Stimulated activated CD8-positive, alpha-beta memory T cell treated with anti-CD3 and anti-CD28 coated beads, Interleukin-12 subunit alpha, Interleukin-12 subunit beta, amount 100 ng/mL, for 24 hours (primary cell): ENCODE measurements around the gene ZNF324B.
A peak's percentile ranks its signal among the peaks of the same experiment; 100 is the strongest.
"Not testable (repeated sequence)": the region's sequence is repeated elsewhere in the genome, so short reads cannot be mapped to it uniquely, and the experiment has no call there.

Source experiments
- DNase-seq: peaks from one replicate; pipeline ENCODE4 v3.0.0-alpha.2; 2020; ENCODE audit errors: extremely low read depth

ZNF324B gene

DNA sequence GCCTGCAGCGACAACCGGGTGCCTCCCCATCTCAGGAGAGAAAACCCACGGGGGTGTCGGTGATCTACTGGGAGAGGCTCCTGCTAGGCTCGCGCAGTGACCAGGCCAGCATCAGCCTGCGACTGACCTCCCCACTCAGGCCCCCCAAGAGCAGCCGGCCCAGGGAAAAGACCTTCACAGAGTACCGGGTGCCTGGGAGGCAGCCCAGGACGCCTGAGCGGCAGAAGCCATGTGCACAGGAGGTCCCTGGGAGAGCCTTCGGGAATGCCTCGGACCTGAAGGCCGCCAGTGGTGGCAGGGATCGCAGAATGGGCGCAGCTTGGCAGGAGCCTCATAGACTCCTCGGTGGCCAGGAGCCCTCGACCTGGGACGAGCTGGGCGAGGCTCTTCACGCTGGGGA lies 3.9 kb downstream of the ZNF324B start:
- no peak for DNase-seq

DNA sequence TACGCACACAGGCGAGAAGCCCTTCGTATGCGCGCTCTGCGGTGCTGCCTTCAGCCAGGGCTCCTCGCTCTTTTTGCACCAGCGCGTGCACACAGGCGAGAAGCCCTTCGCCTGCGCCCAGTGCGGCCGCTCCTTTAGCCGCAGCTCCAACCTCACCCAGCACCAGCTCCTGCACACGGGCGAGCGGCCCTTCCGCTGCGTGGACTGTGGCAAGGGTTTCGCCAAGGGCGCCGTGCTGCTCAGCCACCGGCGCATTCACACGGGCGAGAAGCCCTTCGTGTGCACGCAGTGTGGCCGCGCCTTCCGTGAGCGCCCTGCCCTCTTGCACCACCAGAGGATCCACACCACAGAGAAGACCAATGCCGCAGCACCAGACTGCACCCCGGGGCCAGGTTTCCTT lies 4.7 kb downstream of the ZNF324B start:
- no peak for DNase-seq

DNA sequence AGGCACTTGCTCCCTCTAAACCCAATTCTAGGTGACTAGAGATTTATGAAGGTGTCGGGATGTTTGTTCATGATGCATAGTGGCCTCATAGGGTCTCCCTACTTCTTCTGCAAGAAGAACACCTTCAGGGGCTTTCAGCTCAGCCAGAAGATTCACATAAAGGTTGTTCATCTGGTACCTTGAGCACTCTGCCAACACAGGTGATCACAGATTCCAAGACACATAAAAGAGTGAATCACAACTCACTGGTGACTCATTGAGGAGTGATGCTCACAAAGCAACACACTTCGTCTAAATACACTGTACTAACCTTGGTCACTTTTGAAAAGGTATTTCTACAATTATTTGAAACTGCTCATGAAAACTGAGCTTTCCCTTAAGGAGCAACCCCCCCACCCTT lies 8.6 kb downstream of the ZNF324B start:
- DNase-seq = no peak

DNA sequence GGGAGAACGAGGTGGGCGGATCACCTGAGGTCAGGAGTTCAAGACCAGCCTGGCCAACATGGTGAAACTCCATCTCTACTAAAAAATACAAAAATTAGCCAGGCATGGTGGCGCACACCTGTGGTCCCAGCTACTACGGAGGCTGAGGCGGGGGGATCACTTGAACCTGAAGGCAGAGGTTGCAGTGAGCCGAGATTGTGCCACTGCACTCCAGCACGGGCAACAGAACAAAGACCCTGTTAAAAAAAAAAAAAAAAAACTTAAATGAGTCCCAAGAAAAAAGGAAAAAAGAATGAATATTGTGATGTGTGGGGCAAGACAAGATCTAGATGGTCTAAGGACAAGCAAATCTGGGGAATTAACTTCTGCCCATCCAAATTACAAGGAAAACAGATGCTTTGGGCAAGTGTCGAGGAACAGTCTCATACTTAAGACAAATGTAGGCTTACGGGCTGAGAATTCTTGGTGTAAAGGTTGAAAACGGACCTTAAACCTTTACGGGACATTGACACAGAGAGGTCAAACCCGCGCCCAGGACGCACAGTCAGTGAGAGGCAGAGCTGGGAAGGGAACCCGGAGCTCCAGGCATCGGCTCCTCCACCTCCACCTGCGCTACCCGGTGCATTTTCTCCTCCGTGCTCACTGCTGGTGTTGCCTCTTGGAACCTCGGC lies 14.8 kb downstream of the ZNF324B start:
- no peak for DNase-seq

DNA sequence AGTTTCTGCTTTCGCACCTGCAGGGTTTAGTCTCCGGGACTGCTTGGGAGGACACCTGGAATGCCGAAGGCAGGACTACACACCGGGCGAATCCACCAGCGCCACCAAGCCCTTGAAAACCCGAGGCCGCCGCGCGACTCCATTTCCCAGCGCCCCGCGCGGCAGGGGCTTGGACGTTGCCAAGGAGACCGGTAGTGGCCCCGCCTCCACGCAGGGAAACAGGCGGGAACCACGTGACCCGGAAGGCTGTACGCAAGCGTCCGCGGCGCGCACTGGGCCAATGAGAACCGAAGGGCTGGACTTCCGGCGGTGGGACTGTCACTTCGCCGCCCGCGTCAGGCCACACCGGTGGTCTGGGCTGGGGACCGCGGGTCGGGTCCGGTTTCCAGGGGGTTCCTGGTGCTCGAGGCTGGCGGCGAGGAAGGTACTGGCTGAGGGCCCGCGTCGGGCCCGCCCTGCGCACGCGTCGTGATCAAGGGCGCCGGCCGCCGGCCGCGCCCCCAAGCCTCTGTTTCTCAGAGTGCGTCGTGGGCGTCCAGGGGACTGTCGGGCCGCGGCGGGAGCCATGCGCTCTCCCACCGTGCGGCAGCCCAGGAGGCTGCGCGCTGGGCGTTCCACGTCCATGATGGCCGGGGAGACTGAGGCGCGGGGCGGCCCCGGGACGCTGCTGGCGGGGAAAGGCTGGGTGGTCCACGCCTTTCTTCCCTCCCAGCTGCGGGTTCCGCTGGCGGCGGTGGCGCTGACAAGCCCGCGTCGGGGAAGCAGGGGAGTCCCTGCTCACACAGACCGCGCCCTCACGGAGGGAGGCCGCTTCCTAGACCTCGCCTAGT lies 15.6 kb downstream of the ZNF324B start, which contains the start of gene ZNF324:
Gene ZNF324 (plus strand): TSS at position 321 of the 830 bp plus-strand sequence. CDS start 2,106 bp downstream, outside the sequence.
- peak; percentile 96 for DNase-seq

DNA sequence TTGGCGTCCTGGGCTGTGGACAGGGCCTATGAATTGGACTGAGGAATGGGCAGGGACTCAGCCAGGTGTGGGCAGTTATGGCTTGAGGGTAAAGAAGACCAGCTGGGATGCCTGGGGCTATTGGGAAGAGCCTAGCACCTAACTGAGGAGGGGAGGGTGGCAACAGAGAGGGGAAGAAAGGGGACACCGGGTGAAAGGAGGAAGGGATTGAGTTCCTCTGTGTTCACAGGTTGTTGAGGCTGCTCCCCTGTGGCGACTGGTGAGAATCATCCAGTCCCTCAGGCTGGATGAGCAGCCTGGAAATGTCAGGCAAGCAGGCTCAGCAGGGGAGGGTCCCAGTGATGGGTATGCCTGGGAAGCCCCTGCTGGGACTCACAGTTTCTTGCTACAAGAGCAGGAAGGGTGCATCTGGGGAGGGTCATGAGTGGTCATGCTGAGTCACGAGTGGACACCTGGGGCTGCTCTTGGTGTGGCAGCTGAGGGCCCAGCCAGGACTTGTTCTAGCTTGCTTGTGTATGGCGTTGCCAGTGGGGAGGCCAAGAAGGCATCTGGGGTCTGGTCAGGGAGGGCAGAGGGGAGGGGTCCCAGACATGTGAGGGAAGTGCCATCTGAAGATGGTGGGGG lies 16.9 kb downstream of the ZNF324B start:
- no peak for DNase-seq

DNA sequence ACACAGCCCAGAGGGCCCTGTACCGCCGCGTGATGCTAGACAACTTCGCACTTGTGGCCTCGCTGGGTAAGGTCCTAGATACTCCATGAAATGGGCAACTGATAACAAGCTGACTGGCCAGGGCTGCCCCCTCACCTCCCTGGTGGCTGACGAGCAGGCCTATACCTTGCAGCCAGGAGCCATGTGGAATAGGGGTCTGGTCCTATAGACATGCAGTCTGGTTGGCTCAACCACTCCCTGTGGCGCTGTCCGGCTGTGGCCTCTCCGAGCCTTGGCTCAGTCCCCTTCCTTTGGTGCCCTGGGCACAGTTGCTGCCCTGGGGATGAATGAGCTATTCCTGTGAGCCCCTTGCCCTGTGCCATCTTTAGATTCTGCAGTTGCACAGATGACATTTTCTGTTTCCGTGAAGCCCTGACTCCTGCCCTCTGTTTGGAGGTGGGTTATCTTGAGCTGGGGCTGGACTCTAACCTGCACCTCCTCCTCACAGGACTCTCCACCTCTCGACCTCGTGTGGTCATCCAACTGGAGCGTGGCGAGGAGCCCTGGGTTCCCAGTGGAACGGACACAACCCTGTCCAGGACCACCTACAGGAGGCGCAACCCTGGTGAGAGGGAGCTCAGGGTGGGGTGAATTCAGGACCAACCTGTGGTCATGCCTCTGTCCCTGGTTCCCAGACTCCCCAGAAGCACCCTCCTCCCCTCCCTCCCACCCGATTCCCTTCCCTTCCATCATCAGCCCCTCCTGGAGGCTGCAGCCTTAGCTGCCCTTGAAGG lies 18.0 kb downstream of the ZNF324B start:
- DNase-seq = no peak

DNA sequence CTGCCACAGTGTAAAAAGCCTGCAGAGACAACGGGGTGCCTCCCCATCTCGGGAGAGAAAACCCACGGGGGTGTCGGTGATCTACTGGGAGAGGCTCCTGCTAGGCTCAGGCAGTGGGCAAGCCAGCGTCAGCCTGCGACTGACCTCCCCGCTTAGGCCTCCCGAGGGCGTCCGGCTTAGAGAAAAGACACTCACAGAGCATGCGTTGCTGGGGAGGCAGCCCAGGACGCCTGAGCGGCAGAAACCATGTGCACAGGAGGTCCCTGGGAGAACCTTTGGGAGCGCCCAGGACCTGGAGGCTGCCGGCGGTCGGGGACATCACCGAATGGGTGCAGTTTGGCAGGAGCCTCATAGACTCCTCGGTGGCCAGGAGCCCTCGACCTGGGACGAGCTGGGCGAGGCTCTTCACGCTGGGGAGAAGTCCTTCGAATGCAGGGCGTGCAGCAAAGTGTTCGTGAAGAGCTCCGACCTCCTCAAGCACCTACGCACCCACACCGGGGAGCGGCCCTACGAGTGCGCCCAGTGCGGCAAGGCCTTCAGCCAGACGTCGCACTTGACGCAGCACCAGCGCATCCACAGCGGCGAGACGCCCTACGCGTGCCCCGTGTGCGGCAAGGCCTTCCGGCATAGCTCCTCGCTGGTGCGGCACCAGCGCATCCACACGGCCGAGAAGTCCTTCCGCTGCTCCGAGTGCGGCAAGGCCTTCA lies 19.6 kb downstream of the ZNF324B start:
- not testable (repeated sequence) for DNase-seq

DNA sequence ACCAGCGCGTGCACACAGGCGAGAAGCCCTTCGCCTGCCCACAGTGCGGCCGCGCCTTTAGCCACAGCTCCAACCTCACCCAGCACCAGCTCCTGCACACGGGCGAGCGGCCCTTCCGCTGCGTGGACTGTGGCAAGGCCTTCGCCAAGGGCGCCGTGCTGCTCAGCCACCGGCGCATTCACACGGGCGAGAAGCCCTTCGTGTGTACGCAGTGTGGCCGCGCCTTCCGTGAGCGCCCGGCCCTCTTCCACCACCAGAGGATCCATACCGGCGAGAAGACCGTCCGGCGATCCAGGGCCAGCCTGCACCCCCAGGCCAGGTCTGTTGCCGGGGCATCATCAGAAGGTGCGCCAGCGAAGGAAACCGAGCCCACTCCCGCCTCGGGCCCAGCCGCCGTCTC lies 20.3 kb downstream of the ZNF324B start:
- no peak for DNase-seq

DNA sequence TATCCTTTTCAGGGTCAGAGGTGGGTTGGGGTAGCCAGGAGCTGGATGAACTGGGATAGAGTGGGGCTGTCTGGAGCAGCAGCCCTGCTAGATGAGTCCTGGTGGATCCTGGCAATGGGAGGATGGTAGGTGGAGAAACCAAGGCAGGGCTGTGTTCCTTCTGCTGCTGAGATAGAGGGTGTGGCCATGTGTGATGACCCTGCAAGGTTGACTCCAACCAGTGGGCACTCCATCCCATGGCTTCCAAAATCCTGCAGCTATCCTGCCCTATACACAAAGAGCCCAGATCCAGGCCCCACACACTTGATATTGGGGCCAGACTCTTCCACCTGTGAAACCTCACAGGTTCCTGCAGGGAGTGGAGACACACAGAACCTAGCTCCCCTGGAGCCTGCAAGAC lies 22.4 kb downstream of the ZNF324B start:
- DNase-seq = no peak

DNA sequence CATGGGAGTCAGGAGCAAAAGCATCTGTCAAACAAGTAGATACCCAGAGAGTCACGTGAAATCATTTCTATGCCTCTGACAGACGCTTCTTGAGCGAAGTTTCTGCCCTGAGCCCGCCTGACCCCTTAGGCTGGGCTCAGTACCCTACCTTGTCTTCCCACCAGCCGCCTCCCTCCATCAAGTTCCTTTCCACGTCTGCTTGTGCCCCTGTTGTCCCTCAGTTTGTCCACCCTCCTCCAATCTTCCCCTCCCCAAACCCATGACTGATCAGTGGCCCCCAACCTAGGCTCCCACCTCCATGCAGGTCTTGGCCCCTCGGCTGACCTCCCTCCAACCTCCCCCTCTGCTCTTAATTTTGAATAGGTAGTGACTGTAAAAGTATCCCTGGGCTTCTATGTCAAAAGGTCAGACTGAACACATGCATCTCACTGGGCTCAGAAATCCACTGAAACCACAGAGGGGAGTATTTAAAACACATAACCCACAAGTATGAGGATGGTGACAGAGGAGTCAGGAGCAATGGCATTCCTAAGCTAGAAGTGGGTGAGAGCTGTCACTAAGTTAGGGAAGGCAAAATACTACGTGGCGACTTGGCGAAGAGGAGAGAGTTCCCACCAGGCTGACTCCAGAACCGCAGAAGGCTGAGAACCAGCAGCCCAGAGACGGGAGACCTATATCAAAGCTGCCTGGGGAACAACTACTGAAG lies 23.0 kb downstream of the ZNF324B start:
- DNase-seq = no peak

DNA sequence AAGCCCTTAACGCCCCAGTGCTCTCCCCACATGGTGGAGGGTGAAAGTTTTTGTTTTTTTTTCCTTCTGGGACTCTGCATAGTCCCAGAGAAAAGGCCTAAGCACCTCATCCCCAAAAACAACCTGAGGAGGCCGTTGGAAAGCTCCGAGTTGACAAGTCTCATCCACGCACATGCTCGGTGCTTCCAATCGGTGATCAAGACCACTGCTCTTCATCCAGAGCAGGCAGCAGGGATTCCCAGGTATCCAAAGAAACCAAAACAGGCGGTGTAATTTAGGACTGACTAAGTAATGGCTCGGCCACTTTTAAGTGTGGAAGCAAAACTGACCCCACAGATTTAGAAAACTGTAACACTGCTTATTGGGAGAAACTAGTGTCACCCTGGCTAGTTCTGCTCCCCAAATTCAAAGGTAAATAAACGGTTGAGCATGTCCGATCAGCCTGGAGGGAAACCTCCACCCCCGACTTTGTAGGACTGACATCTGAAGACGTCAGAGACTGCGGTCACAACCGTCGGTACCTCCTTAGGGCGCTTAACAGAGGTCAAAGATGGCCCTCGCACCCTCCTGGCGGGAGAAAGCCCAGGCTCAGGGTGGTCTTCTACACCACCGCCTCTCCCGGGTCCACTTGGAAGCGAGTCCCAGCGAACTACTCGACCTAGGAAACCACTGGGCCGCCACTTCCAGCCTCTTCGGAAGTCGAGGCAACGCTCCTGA lies 23.7 kb downstream of the ZNF324B start:
- DNase-seq = no peak

DNA sequence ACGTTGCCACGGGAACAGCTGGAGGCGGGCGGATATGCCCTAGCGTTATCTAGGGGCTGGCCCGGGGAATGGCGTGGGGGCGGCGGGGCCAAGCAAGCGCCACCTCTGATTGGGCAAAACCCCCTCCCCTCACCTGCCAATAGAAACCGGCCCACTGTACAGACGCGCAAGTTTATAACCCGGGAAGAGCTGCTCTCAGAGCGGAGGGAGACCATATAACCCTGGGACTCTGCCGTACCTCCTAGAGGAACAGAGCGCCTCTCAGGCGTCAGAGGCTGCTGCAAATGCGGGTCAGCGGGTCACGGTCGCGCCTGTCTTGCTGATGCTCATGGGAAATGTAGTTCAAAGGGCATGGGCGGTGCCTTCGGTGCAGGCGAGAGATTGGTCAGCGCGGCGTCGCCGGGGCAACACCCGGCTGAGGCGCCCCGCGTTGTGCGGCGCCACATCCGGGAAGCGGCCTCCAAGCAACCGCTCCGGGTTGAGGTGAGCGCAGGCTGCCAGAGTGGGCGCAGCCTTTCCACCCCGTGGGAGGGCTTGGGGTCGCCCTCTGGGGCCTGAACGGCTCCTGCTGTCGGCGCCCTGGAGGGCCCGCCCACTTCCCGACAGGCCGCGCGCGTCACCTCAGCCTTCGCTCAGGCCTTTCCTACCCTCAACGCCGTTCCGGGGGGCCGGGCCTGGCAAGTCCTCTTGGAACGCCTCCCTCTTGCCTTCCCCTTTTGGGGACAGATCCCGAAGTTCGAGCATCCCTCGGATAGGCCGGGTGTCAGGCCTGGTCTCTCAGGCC lies 24.5 kb downstream of the ZNF324B start, which contains the start of gene ZNF446:
Gene ZNF446 (plus strand): TSS at position 639 of the 784 bp plus-strand sequence. CDS start 867 bp downstream, outside the sequence.
- DNase-seq = peak; percentile 92

DNA sequence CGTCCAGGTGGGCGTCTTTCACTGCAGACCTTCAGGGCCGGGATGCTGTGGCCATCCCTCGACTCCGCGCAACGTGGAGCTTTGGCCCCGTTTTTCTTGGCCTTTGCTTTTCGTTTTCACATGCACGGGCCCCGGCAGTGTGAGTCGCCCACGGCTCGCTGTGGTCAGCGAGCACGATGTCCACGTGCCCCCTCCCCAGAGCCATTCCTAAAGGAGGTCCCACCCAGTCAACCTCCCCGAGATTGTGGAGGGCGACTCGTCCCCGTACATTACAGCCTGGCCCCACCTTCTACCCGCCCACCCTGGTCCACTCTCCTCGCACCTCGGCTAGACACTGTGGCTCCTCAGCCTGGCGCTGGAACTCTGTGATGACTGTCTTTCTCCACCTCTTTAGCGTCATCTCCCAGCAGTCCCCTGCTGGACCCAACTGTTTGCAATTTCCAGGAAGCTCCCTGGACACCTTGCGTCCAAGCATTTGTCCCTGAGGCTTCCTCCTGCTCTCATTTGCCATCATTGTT lies 25.1 kb downstream of the ZNF324B start:
- DNase-seq = no peak

DNA sequence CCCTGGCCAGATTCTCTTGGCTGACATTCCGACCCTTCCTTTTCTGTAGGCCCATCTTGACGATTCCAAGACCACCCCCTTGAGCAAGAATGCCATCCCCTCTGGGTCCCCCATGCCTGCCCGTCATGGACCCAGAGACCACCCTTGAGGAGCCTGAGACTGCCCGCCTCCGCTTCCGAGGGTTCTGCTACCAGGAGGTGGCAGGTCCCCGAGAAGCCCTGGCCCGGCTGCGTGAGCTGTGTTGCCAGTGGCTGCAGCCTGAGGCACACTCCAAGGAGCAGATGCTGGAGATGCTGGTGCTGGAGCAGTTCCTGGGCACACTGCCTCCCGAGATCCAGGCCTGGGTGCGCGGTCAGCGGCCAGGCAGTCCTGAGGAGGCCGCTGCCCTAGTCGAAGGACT lies 25.7 kb downstream of the ZNF324B start:
- DNase-seq = no peak

DNA sequence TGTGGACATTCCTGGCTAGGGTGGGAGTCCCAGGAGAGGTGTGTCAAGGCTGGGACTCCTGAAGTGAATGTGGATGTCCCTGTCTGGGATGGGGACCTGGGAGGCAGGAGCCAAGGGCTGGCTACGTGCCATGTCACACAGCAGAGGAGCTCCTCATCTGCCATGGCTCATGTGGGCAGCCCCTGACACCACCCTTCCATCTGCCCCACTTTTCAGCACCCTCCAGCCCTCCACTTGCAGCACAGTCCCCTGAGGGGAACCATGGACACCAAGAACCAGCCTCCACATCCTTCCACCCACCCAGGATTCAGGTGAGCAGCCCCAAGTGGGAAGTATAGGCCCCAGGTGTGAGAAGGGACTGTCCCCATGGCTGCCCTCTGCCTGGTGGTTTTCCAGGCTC lies 26.4 kb downstream of the ZNF324B start:
- no peak for DNase-seq

DNA sequence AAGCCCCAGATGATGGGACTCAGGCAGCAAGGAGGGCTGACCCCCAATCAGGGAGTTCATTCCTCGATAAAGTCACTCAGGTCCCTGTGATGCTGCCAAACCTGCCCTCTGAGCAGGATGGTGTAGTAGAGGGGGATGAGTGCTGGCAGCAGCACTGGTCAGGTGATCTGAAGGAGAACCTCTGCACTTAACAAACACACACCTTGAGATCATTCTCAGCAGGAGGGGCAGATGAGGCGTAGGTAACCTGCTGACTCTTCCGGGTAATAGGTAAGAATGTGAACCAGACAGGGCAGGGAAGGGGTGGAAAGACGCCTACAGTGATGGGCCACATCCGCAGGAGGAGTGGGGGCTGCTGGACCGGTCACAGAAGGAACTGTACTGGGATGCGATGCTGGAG lies 27.9 kb downstream of the ZNF324B start:
- no peak for DNase-seq

DNA sequence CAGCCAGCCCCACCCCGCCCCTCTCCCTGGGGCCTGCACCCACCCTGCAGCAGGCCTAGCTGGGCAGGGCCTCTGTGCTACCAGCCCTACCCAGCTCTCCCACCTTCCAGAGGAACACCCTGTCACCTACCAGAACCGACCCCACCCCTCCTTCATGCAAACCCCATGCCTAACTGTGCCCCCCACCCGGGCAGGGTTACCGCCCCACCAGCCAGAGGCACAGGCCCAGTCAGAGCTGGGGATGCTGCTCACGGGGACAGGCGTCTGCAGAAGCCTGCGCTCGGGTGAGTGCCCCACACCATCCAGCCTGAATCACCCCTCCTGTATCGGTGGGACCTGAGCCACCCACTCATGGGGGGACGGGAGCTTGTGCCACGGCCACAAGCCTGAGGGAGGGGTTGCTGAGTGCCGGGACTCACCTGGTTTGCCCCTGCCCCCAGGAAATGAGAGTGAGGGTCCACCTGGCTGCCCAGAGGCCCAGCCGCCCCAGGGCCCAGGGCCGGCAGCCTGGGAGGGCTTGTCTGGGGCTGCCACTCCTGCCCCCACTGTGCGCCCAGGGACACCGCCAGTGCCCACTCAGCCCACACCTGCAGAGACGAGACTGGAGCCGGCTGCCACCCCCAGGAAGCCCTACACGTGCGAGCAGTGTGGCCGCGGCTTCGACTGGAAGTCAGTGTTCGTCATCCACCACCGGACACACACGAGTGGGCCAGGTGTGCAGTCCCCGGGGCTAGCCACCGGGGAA lies 28.5 kb downstream of the ZNF324B start:
- DNase-seq = no peak
